ENCODE data around the gene TRDN. TPM values are rescaled to one million over a fixed set of nuclear protein-coding genes. Genes with fewer than 3 reads are reported as not detected.

TRDN gene
- total RNA-seq, 1 donor from 2014 or later: not detected

GRCh38 chr6:123640567-123641187, 3.9 kb upstream of the TRDN start:
- H3K36me3 ChIP-seq (ENCODE audit: control insufficient read depth, insufficient read depth, low read length): no peaks in the 10 kb centered on the region
- FAIRE-seq: no peak
- DNase-seq (ENCODE audit: low read depth): peak; percentile 3
- no peak overlapping the region for H3K4me3 ChIP-seq (ENCODE audit: low read depth, low read length)
- H3K27me3 ChIP-seq (ENCODE audit: control insufficient read depth, insufficient read depth, low read length): no peaks in the 10 kb centered on the region
- TF ChIP-seq CTCF (IDR thresholded peaks at IDR 0.05; ENCODE audit: insufficient read depth, low read length, severe bottlenecking): no peak

GRCh38 chr6:123638865-123639264, 2.1 kb upstream of the TRDN start:
- H3K36me3 ChIP-seq (ENCODE audit: control insufficient read depth, insufficient read depth, low read length): no peaks in the 10 kb centered on the region
- no peak for FAIRE-seq
- DNase-seq (ENCODE audit: low read depth): no peak
- no peak for TF ChIP-seq CTCF (IDR thresholded peaks at IDR 0.05; ENCODE audit: insufficient read depth, low read length, severe bottlenecking)
- no peak overlapping the region for H3K4me3 ChIP-seq (ENCODE audit: low read depth, low read length)
- no peaks in the 10 kb centered on the region for H3K27me3 ChIP-seq (ENCODE audit: control insufficient read depth, insufficient read depth, low read length)

GRCh38 chr6:123636282-123636681, 468 bp downstream of the TRDN start:
- no peak for TF ChIP-seq CTCF (IDR thresholded peaks at IDR 0.05; ENCODE audit: insufficient read depth, low read length, severe bottlenecking)
- H3K27me3 ChIP-seq (ENCODE audit: control insufficient read depth, insufficient read depth, low read length): no peaks in the 10 kb centered on the region
- no peak for DNase-seq (ENCODE audit: low read depth)
- H3K36me3 ChIP-seq (ENCODE audit: control insufficient read depth, insufficient read depth, low read length): no peaks in the 10 kb centered on the region
- H3K4me3 ChIP-seq (ENCODE audit: low read depth, low read length): no peak overlapping the region
- no peak for FAIRE-seq

GRCh38 chr6:123635567-123635966, 1.2 kb downstream of the TRDN start:
- Histone ChIP-seq H3K36me3 (ENCODE audit: control insufficient read depth, insufficient read depth, low read length) (no peaks in the 10 kb centered on the region), H3K27me3 (ENCODE audit: control insufficient read depth, insufficient read depth, low read length) (no peaks in the 10 kb centered on the region), H3K4me3 (ENCODE audit: low read depth, low read length) (no peak overlapping the region)
- DNase-seq (ENCODE audit: low read depth): no peak
- FAIRE-seq: no peak
- no peak for TF ChIP-seq CTCF (IDR thresholded peaks at IDR 0.05; ENCODE audit: insufficient read depth, low read length, severe bottlenecking)

- no peak for TF ChIP-seq CTCF (IDR thresholded peaks at IDR 0.05; ENCODE audit: insufficient read depth, low read length, severe bottlenecking)
- H3K4me3 ChIP-seq (ENCODE audit: low read depth, low read length): no peak overlapping the region
- no peak for FAIRE-seq
- DNase-seq (ENCODE audit: low read depth): no peak
- no peaks in the 10 kb centered on the region for H3K27me3 ChIP-seq (ENCODE audit: control insufficient read depth, insufficient read depth, low read length)
- H3K36me3 ChIP-seq (ENCODE audit: control insufficient read depth, insufficient read depth, low read length): no peaks in the 10 kb centered on the region
These were observed 1.6 kb downstream of the TRDN start for GRCh38 chr6:123635144-123635543.

GRCh38 chr6:123632641-123633040, 4.1 kb downstream of the TRDN start:
- Histone ChIP-seq H3K36me3 (ENCODE audit: control insufficient read depth, insufficient read depth, low read length) (no peaks in the 10 kb centered on the region), H3K27me3 (ENCODE audit: control insufficient read depth, insufficient read depth, low read length) (no peaks in the 10 kb centered on the region), H3K4me3 (ENCODE audit: low read depth, low read length) (no peak overlapping the region)
- DNase-seq (ENCODE audit: low read depth) (peak; percentile 1), FAIRE-seq (no peak)
- TF ChIP-seq CTCF (IDR thresholded peaks at IDR 0.05; ENCODE audit: insufficient read depth, low read length, severe bottlenecking): no peak
